PFSK-1 (cell line): Measurements from ENCODE around the gene RUFY3.

Experiments used
- FOXP2 ChIP-seq: optimal IDR thresholded peaks from 2 replicates; pipeline ENCODE3; 2011; ENCODE audit warnings: borderline replicate concordance, control low read depth, inconsistent platforms; ENCODE audit not compliant: insufficient read depth; ENCODE audit errors: extremely low read length, extremely low read depth
- POLR2AphosphoS5 ChIP-seq: IDR thresholded peaks from 2 replicates; pipeline ENCODE4 v1.6.1; 2012; ENCODE audit warnings: low read depth, mild to moderate bottlenecking, control low read depth, low read length, moderate library complexity
- REST ChIP-seq, 2 experiments: IDR thresholded peaks; 2 replicates each; pipeline versions ENCODE4 v1.6.1 to v1.8.0; 2011 to 2012; ENCODE audit warnings: low read depth in 2 of 2, low read length in 2 of 2, control low read depth in 1 of 2, inconsistent platforms in 1 of 2, mild to moderate bottlenecking in 1 of 2, moderate library complexity in 1 of 2; ENCODE audit not compliant: insufficient read depth in 1 of 2
- SIN3A ChIP-seq: IDR thresholded peaks from 2 replicates; pipeline ENCODE4 v1.6.1; 2012; ENCODE audit warnings: mild to moderate bottlenecking, low read length, moderate library complexity, borderline replicate concordance; ENCODE audit not compliant: insufficient read depth
- TAF1 ChIP-seq: IDR thresholded peaks from 2 replicates; pipeline ENCODE4 v1.6.1; 2012; ENCODE audit warnings: low read length, control low read depth, borderline replicate concordance; ENCODE audit not compliant: insufficient read depth

RUFY3 gene

GRCh38 chr4:70818921-70819320 is 97.2 kb downstream of the RUFY3 start:
- TF ChIP-seq REST (IDR thresholded peaks at IDR 0.05; ENCODE audit: insufficient read depth in 1 of 2, low read depth in 2 of 2, low read length in 2 of 2) = no peak
- no peak for TF ChIP-seq POLR2AphosphoS5
- TF ChIP-seq FOXP2 = no peak
- TF ChIP-seq SIN3A = no peak
- no peak for TF ChIP-seq TAF1

- no peak for TF ChIP-seq POLR2AphosphoS5
- no peak for TF ChIP-seq TAF1
- TF ChIP-seq REST (IDR thresholded peaks at IDR 0.05; ENCODE audit: insufficient read depth in 1 of 2, low read depth in 2 of 2, low read length in 2 of 2) = no peak
- TF ChIP-seq FOXP2 = no peak
- no peak for TF ChIP-seq SIN3A
Observed at GRCh38 chr4:70829015-70829414, 107.3 kb downstream of the RUFY3 start.

- TF ChIP-seq TAF1 = no peak
- no peak for TF ChIP-seq SIN3A
- no peak for TF ChIP-seq FOXP2
- no peak for TF ChIP-seq POLR2AphosphoS5
Observed at GRCh38 chr4:70829492-70829891, 107.7 kb downstream of the RUFY3 start.

GRCh38 chr4:70830054-70830453 is 108.3 kb downstream of the RUFY3 start:
- TF ChIP-seq FOXP2 (no peak), SIN3A (no peak)

GRCh38 chr4:70831293-70831692 is 109.5 kb downstream of the RUFY3 start:
- TF ChIP-seq SIN3A (no peak), TAF1 (no peak), POLR2AphosphoS5 (no peak)

- TF ChIP-seq SIN3A (no peak), POLR2AphosphoS5 (no peak), FOXP2 (no peak), REST (IDR thresholded peaks at IDR 0.05; ENCODE audit: insufficient read depth in 1 of 2, low read depth in 2 of 2, low read length in 2 of 2) (no peak), TAF1 (no peak)
Observed at GRCh38 chr4:70833675-70834074, 111.9 kb downstream of the RUFY3 start.

GRCh38 chr4:70836081-70836480 is 114.3 kb downstream of the RUFY3 start:
- TF ChIP-seq TAF1 = no peak
- TF ChIP-seq FOXP2 = no peak
- no peak for TF ChIP-seq REST (IDR thresholded peaks at IDR 0.05; ENCODE audit: insufficient read depth in 1 of 2, low read depth in 2 of 2, low read length in 2 of 2)
